Lung (tissue), 12 donors: ENCODE measurements around the gene PEX10. TPM values are rescaled to one million over a fixed set of nuclear protein-coding genes. Genes with fewer than 3 reads are reported as not detected.

Experiments
- ATAC-seq: fragments of 200-7000 bp; cut with Tn5 transposase; one replicate; pipeline ENCODE4 v1.9.1; 2020; ENCODE audit warnings: moderate number of reproducible peaks; ENCODE audit not compliant: insufficient read depth, low FRiP score
- DNase-seq, 3 donors: peaks; one replicate each; pipeline ENCODE4 v3.0.0-alpha.2; 2013 to 2017
- H3K27ac ChIP-seq, 2 donors: one replicate each; pipeline ENCODE4 v1.5.1; 2013; ENCODE audit warnings: mild to moderate bottlenecking in 2 of 2, moderate library complexity in 2 of 2, control low read depth in 1 of 2, inconsistent platforms in 1 of 2, low read depth in 1 of 2, low read length in 1 of 2
- H3K27me3 ChIP-seq, 3 donors: one replicate each; pipeline ENCODE4 v1.5.1; 2013; ENCODE audit warnings: low read length in 2 of 3; ENCODE audit not compliant: control insufficient read depth in 3 of 3, insufficient read depth in 3 of 3
- H3K36me3 ChIP-seq, 4 donors: one replicate each; pipeline ENCODE4 v1.5.1; 2013; ENCODE audit warnings: low read length in 4 of 4, mild to moderate bottlenecking in 1 of 4, moderate library complexity in 1 of 4; ENCODE audit not compliant: control insufficient read depth in 4 of 4, insufficient read depth in 4 of 4
- H3K4me1 ChIP-seq, 5 donors: one replicate each; pipeline ENCODE4 v1.5.1; 2013; ENCODE audit warnings: low read length in 5 of 5, mild to moderate bottlenecking in 2 of 5, moderate library complexity in 1 of 5; ENCODE audit not compliant: control insufficient read depth in 5 of 5, insufficient read depth in 5 of 5
- H3K4me3 ChIP-seq: one replicate; pipeline ENCODE4 v1.5.1; 2013; ENCODE audit warnings: mild to moderate bottlenecking, control low read depth, moderate library complexity
- H3K9ac ChIP-seq, 2 donors: one replicate each; pipeline ENCODE4 v1.5.1; 2013; ENCODE audit warnings: low read length in 2 of 2, control low read depth in 1 of 2; ENCODE audit not compliant: insufficient read depth in 1 of 2
- H3K9me3 ChIP-seq, 4 donors: one replicate each; pipeline ENCODE4 v1.5.1; 2013; ENCODE audit warnings: low read length in 3 of 4, mild to moderate bottlenecking in 1 of 4, moderate library complexity in 1 of 4; ENCODE audit not compliant: control insufficient read depth in 4 of 4, insufficient read depth in 3 of 4
- CTCF ChIP-seq: IDR thresholded peaks from 2 replicates; pipeline ENCODE4 v1.5.1; 2012; ENCODE audit warnings: mild to moderate bottlenecking; ENCODE audit errors: control extremely low read depth, extremely low read depth
- WGBS, 2 donors: extraction: QIAGEN DNeasy Blood & Tissue Kit; methylation state at CpG; one replicate each; pipeline ENCODE4 v1.1.7; 2013; 5-methylcytosine and 5-hydroxymethylcytosine counted together
- polyA plus RNA-seq, 2 donors: library from polyadenylated mRNA; stranded (reverse); fragments of 200-250 nt; gene quantifications; one replicate each; pipeline ENCODE4 v1.2.1, GENCODE V29; 2013
- total RNA-seq, 2 donors: library from RNA; depleted of rRNA in 1 of 2; stranded (reverse); fragments of >200 nt in 1 of 2; gene quantifications; one replicate each; pipeline ENCODE4 v1.2.1, GENCODE V29; 2014 to 2021
- donor health status: control.
- donor health status: control.
- donor health status: Bipolar disorder and iron deficiency.
- donor health status: healthy.
- donor health status: DM: yes; HTN: yes; CAD: no.

PEX10 gene
- total and polyA plus RNA-seq, 4 donors, result 15.7 to 25.4 (median 20.5) TPM

- TF ChIP-seq CTCF, result no peak
- H3K9me3 ChIP-seq, result no peaks in the 10 kb centered on the region
- no peak overlapping the region for H3K9ac ChIP-seq
- DNase-seq (no peak), ATAC-seq (no peak)
- peaks cover 0 to 9% (median 0%) of the 10 kb centered on the region in 5 donors for H3K4me1 ChIP-seq
- no peaks in the 10 kb centered on the region for H3K27me3 ChIP-seq
- peaks cover 0 to 2% (median 0%) of the 10 kb centered on the region in 4 donors for H3K36me3 ChIP-seq
- H3K27ac ChIP-seq, result no peak overlapping the region
- 90 to 93% methylated on average over 35 to 37 of the region's 37 CpGs for WGBS, 2 donors
- no peak overlapping the region for H3K4me3 ChIP-seq
Observed at GRCh38 chr1:2356911-2357845, 55.2 kb downstream of the PEX10 start.

- ATAC-seq (no peak), DNase-seq (no peak)
- Histone ChIP-seq H3K9ac (no peak overlapping the region), H3K4me3 (no peak overlapping the region), H3K9me3 (no peaks in the 10 kb centered on the region), H3K27me3 (no peaks in the 10 kb centered on the region), H3K36me3 (peaks cover 0 to 2% (median 0%) of the 10 kb centered on the region in 4 donors), H3K4me1 (peaks cover 0 to 9% (median 0%) of the 10 kb centered on the region in 5 donors), H3K27ac (no peak overlapping the region)
- no peak for TF ChIP-seq CTCF
- WGBS, 2 donors, result 94 to 95% methylated on average over 14 to 15 of the region's 15 CpGs
Observed at GRCh38 chr1:2356401-2356800, 56.0 kb downstream of the PEX10 start.

- WGBS, 2 donors, result 86 to 91% methylated on average over 28 of the region's 28 CpGs
- ATAC-seq (no peak), DNase-seq (no peak)
- H3K4me1 ChIP-seq, result peaks cover 0 to 9% (median 0%) of the 10 kb centered on the region in 5 donors
- H3K9me3 ChIP-seq, result no peaks in the 10 kb centered on the region
- H3K4me3 ChIP-seq, result no peak overlapping the region
- peaks cover 0 to 2% (median 0%) of the 10 kb centered on the region in 4 donors for H3K36me3 ChIP-seq
- no peak for TF ChIP-seq CTCF
- no peak overlapping the region for H3K9ac ChIP-seq
- H3K27me3 ChIP-seq, result no peaks in the 10 kb centered on the region
- no peak overlapping the region for H3K27ac ChIP-seq
Observed at GRCh38 chr1:2355373-2356261, 56.7 kb downstream of the PEX10 start.
